Kidney (tissue), 14 donors: ENCODE data around the gene ARVCF. TPM values are rescaled to one million over a fixed set of nuclear protein-coding genes. Genes with fewer than 3 reads are reported as not detected.

Source experiments
- DNase-seq, 5 donors: peaks; one replicate each; pipeline ENCODE4 v3.0.0-alpha.2; 2013 to 2020
- FAIRE-seq: peaks from 2 replicates; lab custom pipeline; 2012; peaks lifted over from hg19 to GRCh38; lab: Jason Lieb, UNC
- H3K27ac ChIP-seq, 2 donors: one replicate each; pipeline ENCODE4 v1.7.0; 2013; ENCODE audit warnings: low read depth in 2 of 2, low read length in 2 of 2, inconsistent platforms in 1 of 2
- H3K27me3 ChIP-seq: one replicate; pipeline ENCODE4 v1.7.1; 2013; ENCODE audit warnings: low read length, inconsistent platforms; ENCODE audit not compliant: control insufficient read depth, insufficient read depth
- H3K36me3 ChIP-seq, 3 donors: one replicate each; pipeline versions ENCODE4 v1.7.0 to v1.7.1; 2013; ENCODE audit warnings: low read length in 3 of 3, control low read depth in 1 of 3, inconsistent platforms in 1 of 3; ENCODE audit not compliant: insufficient read depth in 3 of 3, control insufficient read depth in 2 of 3
- H3K4me1 ChIP-seq, 3 donors: one replicate each; pipeline versions ENCODE4 v1.7.0 to v1.7.1; 2013; ENCODE audit warnings: low read length in 3 of 3, inconsistent platforms in 1 of 3, low read depth in 1 of 3; ENCODE audit not compliant: control insufficient read depth in 2 of 3, insufficient read depth in 2 of 3
- H3K4me3 ChIP-seq, 3 donors: one replicate each; pipeline versions ENCODE4 v1.7.0 to v1.8.1; 2013; ENCODE audit warnings: low read length in 3 of 3, control low read depth in 1 of 3, inconsistent platforms in 1 of 3
- H3K9ac ChIP-seq, 3 donors: one replicate each; pipeline versions ENCODE4 v1.7.0 to v1.7.1; 2013; ENCODE audit warnings: low read length in 3 of 3, control low read depth in 1 of 3, inconsistent platforms in 1 of 3
- H3K9me3 ChIP-seq, 3 donors: one replicate each; pipeline versions ENCODE4 v1.7.0 to v1.7.1; 2013; ENCODE audit warnings: low read length in 3 of 3, control low read depth in 1 of 3, inconsistent platforms in 1 of 3; ENCODE audit not compliant: control insufficient read depth in 2 of 3, insufficient read depth in 1 of 3
- CTCF ChIP-seq: IDR thresholded peaks from 3 replicates; pipeline ENCODE4 v1.5.1; 2012; ENCODE audit warnings: mild to moderate bottlenecking, moderate library complexity, borderline replicate concordance; ENCODE audit not compliant: insufficient read depth; ENCODE audit errors: extremely low read depth
- intact Hi-C: fragments of 100-400 bp; cut with DNase I; formaldehyde crosslinking; loops from one replicate; pipeline ENCODE4 v1.11.1; 2022
- polyA plus RNA-seq: library from polyadenylated mRNA; stranded (reverse); fragments of 350-450 nt; fragmentation: Illumina TruSeq; extraction: RNeasy Lipid Tissue Mini Kit (QIAGEN cat#74804); gene quantifications from one replicate; pipeline ENCODE4 v1.2.3, GENCODE V29; 2014; ENCODE audit warnings: low read depth, low replicate concordance; ENCODE audit not compliant: insufficient read depth
- total RNA-seq: library from RNA; stranded (reverse); fragmentation: NEBNext Ultra II Directional; extraction: Animal tissue kit (Norgen Biotek cat#: 25700); gene quantifications from one replicate; pipeline ENCODE4 v1.2.1, GENCODE V29; 2021
- donor health status: control.
- donor health status: control.
- donor health status: control.
- donor health status: control.
- donor health status: control.
- donor health status: DM: yes; HTN: yes; CAD: no.
- donor health status: Normal renal cell carcinoma (clear cell type).

Gene ARVCF
- total and polyA plus RNA-seq, 2 donors from 2014 or later = 16.0 to 21.9 TPM

- no peaks in the 10 kb centered on the region for H3K36me3 ChIP-seq
- no peak for DNase-seq
- intact Hi-C loops = no loop called here
- no peaks in the 10 kb centered on the region for H3K27me3 ChIP-seq
- H3K9me3 ChIP-seq = peaks cover 0 to 3% (median 0%) of the 10 kb centered on the region in 3 donors
- FAIRE-seq = no peak
- H3K27ac ChIP-seq = no peak overlapping the region
- no peak overlapping the region for H3K4me3 ChIP-seq
- no peak overlapping the region for H3K9ac ChIP-seq
- peaks cover 0 to 15% (median 13%) of the 10 kb centered on the region in 3 donors for H3K4me1 ChIP-seq
- no peak for TF ChIP-seq CTCF
Observed at GRCh38 chr22:20003304-20003703, 13.3 kb downstream of the ARVCF start.

DNA sequence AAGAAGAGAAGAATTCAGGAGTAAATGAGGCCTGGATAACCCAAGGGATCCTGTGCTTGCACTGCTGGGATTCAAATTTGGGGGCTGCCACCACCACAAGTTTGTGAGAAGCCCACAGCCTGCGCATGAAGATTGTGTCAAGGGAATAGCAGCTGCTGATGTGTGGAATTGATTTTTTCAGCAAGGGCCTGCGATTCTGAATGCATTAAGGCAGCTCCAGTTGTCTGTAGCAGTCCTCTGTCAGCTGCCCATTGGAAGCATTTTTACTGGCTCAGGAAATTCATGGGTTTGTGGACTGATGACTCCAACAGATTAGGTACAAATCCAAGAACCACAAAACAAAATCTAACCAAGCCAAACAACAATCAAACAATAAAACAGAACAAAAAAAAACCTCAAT, 14.0 kb downstream of the ARVCF start:
- peaks cover 0 to 18% (median 13%) of the 10 kb centered on the region in 3 donors for H3K4me1 ChIP-seq
- FAIRE-seq = no peak
- peaks cover 0 to 3% (median 0%) of the 10 kb centered on the region in 3 donors for H3K9me3 ChIP-seq
- TF ChIP-seq CTCF = no peak
- H3K9ac ChIP-seq = no peak overlapping the region
- intact Hi-C loops = no loop called here
- peak in 1 of 5 donors; percentile 1 for DNase-seq
- no peak overlapping the region for H3K27ac ChIP-seq
- no peak overlapping the region for H3K4me3 ChIP-seq
- no peaks in the 10 kb centered on the region for H3K27me3 ChIP-seq
- no peaks in the 10 kb centered on the region for H3K36me3 ChIP-seq

DNA sequence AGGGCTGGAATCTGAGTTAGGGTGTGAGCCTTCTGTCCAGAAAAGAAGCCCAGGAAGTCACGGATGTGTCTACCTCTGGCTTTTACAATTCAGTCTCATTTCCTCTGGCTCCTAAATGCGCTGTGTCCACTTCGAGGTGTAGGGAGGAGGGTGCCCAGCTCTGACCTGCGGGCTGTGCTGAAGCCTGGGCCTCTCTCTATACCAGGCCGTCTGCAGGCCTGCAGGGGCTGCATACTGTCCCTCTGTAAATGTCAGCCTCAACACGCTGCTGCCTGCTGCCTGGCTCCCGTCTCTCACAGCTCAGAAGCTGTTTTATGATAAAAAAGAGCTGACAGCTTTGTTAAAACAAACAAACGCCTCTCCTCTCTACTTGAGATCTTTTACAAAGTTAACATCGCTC, 14.5 kb downstream of the ARVCF start:
- TF ChIP-seq CTCF = no peak
- Histone ChIP-seq H3K9ac (no peak overlapping the region), H3K36me3 (no peaks in the 10 kb centered on the region), H3K27me3 (no peaks in the 10 kb centered on the region), H3K4me1 (peaks cover 0 to 20% (median 13%) of the 10 kb centered on the region in 3 donors), H3K9me3 (peaks cover 0 to 3% (median 0%) of the 10 kb centered on the region in 3 donors), H3K27ac (no peak overlapping the region), H3K4me3 (no peak overlapping the region)
- FAIRE-seq (no peak), DNase-seq (peak in 1 of 5 donors; percentile 37)
- intact Hi-C loops = no loop called here
